Trophoblast cell (in vitro differentiated cells and primary cell): ENCODE results near the gene CUX1.

Source experiments
- DNase-seq, 2 donors: peaks; one replicate each; pipeline ENCODE4 v3.0.0-alpha.2; 2016
- H2AFZ ChIP-seq: 2 replicates; pipeline ENCODE4 v1.6.1; 2013; ENCODE audit warnings: low read length, moderate library complexity, mild to moderate bottlenecking; ENCODE audit not compliant: insufficient read depth, poor library complexity
- H2AK5ac ChIP-seq: 2 replicates; pipeline ENCODE4 v1.6.1; 2013; ENCODE audit warnings: mild to moderate bottlenecking, low read length
- H2BK120ac ChIP-seq: 2 replicates; pipeline ENCODE4 v1.6.1; 2013; ENCODE audit warnings: low read length, mild to moderate bottlenecking, moderate library complexity; ENCODE audit not compliant: insufficient read depth, poor library complexity
- H2BK12ac ChIP-seq: 2 replicates; pipeline ENCODE4 v1.6.1; 2013; ENCODE audit warnings: mild to moderate bottlenecking, low read length, moderate library complexity
- H2BK5ac ChIP-seq: 2 replicates; pipeline ENCODE4 v1.6.1; 2013; ENCODE audit warnings: low read length, low read depth, moderate library complexity, mild to moderate bottlenecking; ENCODE audit not compliant: poor library complexity
- H3K14ac ChIP-seq: 2 replicates; pipeline ENCODE4 v1.6.1; 2013; ENCODE audit warnings: mild to moderate bottlenecking, low read length
- H3K18ac ChIP-seq: 2 replicates; pipeline ENCODE4 v1.6.1; 2013; ENCODE audit warnings: mild to moderate bottlenecking, low read length
- H3K23ac ChIP-seq: 2 replicates; pipeline ENCODE4 v1.6.1; 2013; ENCODE audit warnings: low read length
- H3K27ac ChIP-seq: 2 replicates; pipeline ENCODE4 v1.5.1; 2013; ENCODE audit warnings: low read depth, mild to moderate bottlenecking, inconsistent platforms, low read length, moderate library complexity
- H3K27me3 ChIP-seq: 2 replicates; pipeline ENCODE4 v1.6.1; 2013; ENCODE audit warnings: inconsistent platforms, mild to moderate bottlenecking, low read length, moderate library complexity; ENCODE audit not compliant: insufficient read depth
- H3K36me3 ChIP-seq, 2 experiments: 1 replicate in 1 of 2; 2 replicates in 1 of 2; pipeline ENCODE4 v1.6.1; 2013; ENCODE audit warnings: low read length in 2 of 2, mild to moderate bottlenecking in 2 of 2, moderate library complexity in 1 of 2; ENCODE audit not compliant: insufficient read depth in 2 of 2, control insufficient read depth in 1 of 2
- H3K4ac ChIP-seq: 2 replicates; pipeline ENCODE4 v1.6.1; 2013; ENCODE audit warnings: low read depth, mild to moderate bottlenecking, low read length, moderate library complexity
- H3K4me1 ChIP-seq, 2 experiments: 1 replicate in 1 of 2; 2 replicates in 1 of 2; pipeline ENCODE4 v1.6.1; 2013; ENCODE audit warnings: low read length in 2 of 2, mild to moderate bottlenecking in 2 of 2, moderate library complexity in 1 of 2; ENCODE audit not compliant: insufficient read depth in 2 of 2, control insufficient read depth in 1 of 2
- H3K4me2 ChIP-seq: 2 replicates; pipeline ENCODE4 v1.6.1; 2013; ENCODE audit warnings: inconsistent platforms, mild to moderate bottlenecking, low read length, moderate library complexity
- H3K4me3 ChIP-seq: 2 replicates; pipeline ENCODE4 v1.5.1; 2013; ENCODE audit warnings: mild to moderate bottlenecking, low read depth, low read length, inconsistent platforms
- H3K79me1 ChIP-seq: one replicate; pipeline ENCODE4 v1.6.1; 2013; ENCODE audit warnings: low read length
- H3K79me2 ChIP-seq: 2 replicates; pipeline ENCODE4 v1.6.1; 2013; ENCODE audit warnings: low read length, mild to moderate bottlenecking; ENCODE audit not compliant: control insufficient read depth, insufficient read depth, poor library complexity
- H3K9ac ChIP-seq: 2 replicates; pipeline ENCODE4 v1.6.1; 2013; ENCODE audit warnings: mild to moderate bottlenecking, low read length
- H3K9me3 ChIP-seq: 2 replicates; pipeline ENCODE4 v1.6.1; 2013; ENCODE audit warnings: low read depth, mild to moderate bottlenecking, control low read depth, inconsistent platforms, low read length; ENCODE audit not compliant: insufficient read depth
- H4K12ac ChIP-seq: 2 replicates; pipeline ENCODE4 v1.6.1; 2013; ENCODE audit warnings: low read depth, mild to moderate bottlenecking, low read length, moderate library complexity
- H4K8ac ChIP-seq: 2 replicates; pipeline ENCODE4 v1.6.1; 2013; ENCODE audit warnings: low read depth, mild to moderate bottlenecking, low read length, moderate library complexity
- H4K91ac ChIP-seq: one replicate; pipeline ENCODE4 v1.6.1; 2013; ENCODE audit warnings: low read depth, mild to moderate bottlenecking, low read length, moderate library complexity
- WGBS: extraction: QIAGEN DNeasy Blood & Tissue Kit; methylation state at CpG from one replicate; pipeline ENCODE4 v1.1.7; 2013; ENCODE audit warnings: missing lambda C conversion rate; ENCODE audit not compliant: insufficient read length, insufficient coverage; ENCODE audit errors: extremely low coverage; 5-methylcytosine and 5-hydroxymethylcytosine counted together

CUX1 gene

DNA sequence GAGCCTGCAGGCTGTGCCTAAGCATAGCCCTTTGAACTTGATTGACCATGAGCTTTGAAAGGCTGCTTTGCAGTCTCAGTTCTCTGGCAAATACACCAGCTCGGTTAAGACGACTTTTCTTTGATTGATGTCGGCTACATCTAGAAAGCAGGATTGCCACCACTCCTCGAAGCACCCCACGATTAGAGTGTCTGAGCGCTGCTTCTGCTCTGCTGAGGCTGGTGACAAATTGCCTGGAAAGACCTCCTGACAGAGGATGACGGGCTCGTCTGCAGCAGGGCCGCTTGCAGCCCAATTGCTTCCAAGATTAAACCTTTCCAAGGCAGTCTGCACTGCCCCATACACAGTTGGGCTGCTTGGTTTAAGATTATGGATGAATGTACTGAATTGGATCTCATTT is 182.0 kb downstream of the CUX1 start:
- no peaks in the 10 kb centered on the region for H3K36me3 ChIP-seq
- H2BK120ac ChIP-seq, result no peak overlapping the region
- no peak overlapping the region for H4K91ac ChIP-seq
- H4K8ac ChIP-seq, result no peak overlapping the region
- peaks cover 3% of the 10 kb centered on the region for H3K9me3 ChIP-seq
- no peak overlapping the region for H3K27ac ChIP-seq
- no peak overlapping the region for H3K4me3 ChIP-seq
- H3K4ac ChIP-seq, result no peak overlapping the region
- H3K9ac ChIP-seq, result no peak overlapping the region
- no peak overlapping the region for H4K12ac ChIP-seq
- no peak overlapping the region for H2BK5ac ChIP-seq
- peaks cover 12 to 14% of the 10 kb centered on the region in 2 experiments for H3K4me1 ChIP-seq
- no peak overlapping the region for H3K23ac ChIP-seq
- peak overlapping the region; percentile 41 for H3K18ac ChIP-seq
- no peak overlapping the region for H2AFZ ChIP-seq
- no peak overlapping the region for H2BK12ac ChIP-seq
- H3K14ac ChIP-seq, result no peak overlapping the region
- H3K79me1 ChIP-seq, result no peaks in the 10 kb centered on the region
- no peaks in the 10 kb centered on the region for H3K27me3 ChIP-seq
- no CpG with 5 or more reads among the region's 9 CpGs for WGBS
- peak in 1 of 2 donors; percentile 30 for DNase-seq
- no peaks in the 10 kb centered on the region for H3K79me2 ChIP-seq
- H3K4me2 ChIP-seq, result no peak overlapping the region
- H2AK5ac ChIP-seq, result no peak overlapping the region

DNA sequence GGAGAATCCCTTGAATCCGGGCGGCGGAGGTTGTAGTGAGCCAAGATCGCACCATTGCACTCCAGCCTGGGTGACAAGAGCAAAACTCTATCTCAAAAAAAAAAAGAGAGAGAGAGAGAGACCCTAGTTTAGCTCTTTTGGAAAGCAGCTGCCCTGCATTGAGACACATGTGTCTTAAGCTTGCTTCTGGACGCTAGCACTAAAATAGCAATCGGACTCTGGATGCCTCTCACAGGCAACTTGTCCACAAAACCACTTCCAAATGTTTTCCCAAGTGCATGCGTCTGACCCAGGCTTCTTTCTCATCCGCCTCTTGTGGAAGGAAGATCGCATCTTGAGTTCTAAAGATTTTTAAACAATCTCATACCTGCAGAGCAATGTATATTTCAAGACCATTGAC is 182.7 kb downstream of the CUX1 start:
- H2AK5ac ChIP-seq, result no peak overlapping the region
- DNase-seq, result no peak

DNA sequence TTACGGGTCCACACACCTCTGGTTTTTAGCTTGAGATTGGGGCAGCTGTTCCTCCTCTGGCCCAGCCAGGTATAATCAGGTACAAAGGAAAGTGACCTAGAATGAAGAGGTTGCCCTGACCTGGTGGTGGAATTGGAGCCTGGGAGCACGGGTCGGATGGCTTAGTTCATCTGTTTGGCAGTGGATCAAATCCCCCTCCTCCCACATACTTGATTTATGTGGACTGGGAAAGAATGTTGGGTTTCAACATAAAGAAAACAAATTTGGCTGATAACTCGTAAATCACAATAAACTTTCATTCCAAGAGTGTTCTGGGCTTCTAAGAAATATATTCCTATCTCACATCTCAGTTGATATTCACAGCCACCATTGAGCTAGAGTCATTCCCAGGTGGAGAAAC is 186.8 kb downstream of the CUX1 start:
- Histone ChIP-seq H3K36me3 (peaks cover 0 to 2% of the 10 kb centered on the region in 2 experiments), H3K4me1 (peaks cover 10 to 14% of the 10 kb centered on the region in 2 experiments), H4K12ac (no peak overlapping the region), H2BK5ac (no peak overlapping the region), H4K8ac (no peak overlapping the region), H3K4ac (no peak overlapping the region), H3K14ac (no peak overlapping the region), H3K27ac (no peak overlapping the region), H2BK12ac (no peak overlapping the region), H2AK5ac (no peak overlapping the region), H3K27me3 (no peaks in the 10 kb centered on the region), H3K4me2 (no peak overlapping the region), H3K9ac (no peak overlapping the region), H3K4me3 (no peak overlapping the region), H3K79me2 (peaks cover 1% of the 10 kb centered on the region), H4K91ac (no peak overlapping the region), H3K79me1 (no peaks in the 10 kb centered on the region), H2BK120ac (no peak overlapping the region), H3K18ac (no peak overlapping the region), H2AFZ (no peak overlapping the region), H3K9me3 (no peaks in the 10 kb centered on the region), H3K23ac (no peak overlapping the region)
- no peak for DNase-seq
- no CpG with 5 or more reads among the region's 4 CpGs for whole genome bisulfite sequencing

More for the DNA sequence above, 182.7 kb downstream of the CUX1 start:
- Histone ChIP-seq H3K27ac (no peak overlapping the region), H3K9ac (no peak overlapping the region), H3K4me1 (peaks cover 12 to 14% of the 10 kb centered on the region in 2 experiments), H3K4me3 (no peak overlapping the region), H3K36me3 (no peaks in the 10 kb centered on the region), H3K4ac (no peak overlapping the region), H4K8ac (no peak overlapping the region), H4K91ac (no peak overlapping the region), H2BK12ac (no peak overlapping the region), H3K4me2 (no peak overlapping the region), H3K23ac (no peak overlapping the region), H2BK5ac (no peak overlapping the region), H4K12ac (no peak overlapping the region), H2AFZ (no peak overlapping the region), H3K14ac (no peak overlapping the region), H2BK120ac (no peak overlapping the region), H3K79me1 (no peaks in the 10 kb centered on the region), H3K18ac (no peak overlapping the region), H3K9me3 (peaks cover 3% of the 10 kb centered on the region), H3K79me2 (no peaks in the 10 kb centered on the region), H3K27me3 (no peaks in the 10 kb centered on the region)
- no CpG with 5 or more reads among the region's 9 CpGs for WGBS

DNA sequence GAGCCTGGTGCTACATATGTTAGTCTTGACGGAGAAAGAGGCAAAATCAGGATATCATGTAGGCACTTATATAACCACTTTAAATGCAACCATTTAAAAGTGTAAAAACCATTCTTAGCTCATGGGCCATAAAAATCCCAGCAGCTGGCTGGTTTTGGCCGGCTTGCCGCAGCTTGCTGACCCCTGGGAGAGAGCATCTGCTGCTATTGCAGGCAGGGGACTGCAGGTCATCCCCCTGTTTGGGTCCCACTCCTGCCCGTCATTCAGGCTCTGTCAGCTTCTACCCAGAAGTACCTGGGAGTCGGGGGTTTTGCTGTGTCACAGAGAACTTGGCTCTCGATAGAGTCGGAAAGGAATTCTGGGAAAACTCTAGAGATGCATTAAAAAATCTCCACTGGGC is 187.4 kb downstream of the CUX1 start:
- Histone ChIP-seq H3K9me3 (no peaks in the 10 kb centered on the region), H3K79me1 (no peaks in the 10 kb centered on the region), H3K18ac (no peak overlapping the region), H2AFZ (no peak overlapping the region), H3K4me1 (peaks cover 7 to 17% of the 10 kb centered on the region in 2 experiments), H3K14ac (no peak overlapping the region), H2BK5ac (no peak overlapping the region), H3K36me3 (peaks cover 0 to 2% of the 10 kb centered on the region in 2 experiments), H4K12ac (no peak overlapping the region), H3K4me2 (no peak overlapping the region), H3K4ac (no peak overlapping the region), H3K27me3 (no peaks in the 10 kb centered on the region), H2BK12ac (no peak overlapping the region), H3K27ac (no peak overlapping the region), H3K9ac (no peak overlapping the region), H2BK120ac (no peak overlapping the region), H3K23ac (no peak overlapping the region), H4K8ac (no peak overlapping the region), H2AK5ac (no peak overlapping the region), H4K91ac (no peak overlapping the region), H3K4me3 (no peak overlapping the region), H3K79me2 (peaks cover 1% of the 10 kb centered on the region)
- no peak for DNase-seq
- WGBS, result no CpG with 5 or more reads among the region's 7 CpGs
